Thoracic aorta (tissue), 2 donors: Measurements from ENCODE around the gene ATG3. TPM values are rescaled to one million over a fixed set of nuclear protein-coding genes. Genes with fewer than 3 reads are reported as not detected.

Experiments used
- ATAC-seq: fragments of 150-250 bp; one replicate; pipeline ENCODE4 v1.8.0; 2017; ENCODE audit warnings: low read depth; ENCODE audit not compliant: insufficient number of reproducible peaks, low FRiP score
- DNase-seq: peaks from one replicate; pipeline ENCODE4 v3.0.0-alpha.2; 2020; ENCODE audit warnings: low spot score
- H3K27ac ChIP-seq, 2 donors: fragments of 200-600 bp; sonication (generic); 1 replicate in 1 of 2; 2 replicates in 1 of 2; pipeline ENCODE4 v1.5.1; 2016; ENCODE audit warnings: mild to moderate bottlenecking in 2 of 2, moderate library complexity in 2 of 2
- H3K27me3 ChIP-seq: fragments of 200-600 bp; sonication (generic); replicated peaks from 2 replicates; pipeline ENCODE4 v1.6.0; 2016; ENCODE audit warnings: mild to moderate bottlenecking; ENCODE audit not compliant: insufficient read depth
- H3K36me3 ChIP-seq: fragments of 200-600 bp; sonication (generic); one replicate; pipeline ENCODE4 v1.5.1; 2016
- H3K4me1 ChIP-seq, 2 donors: fragments of 200-600 bp; sonication (generic); 1 replicate in 1 of 2; 2 replicates in 1 of 2; pipeline versions ENCODE4 v1.5.1 to v1.6.0; 2016; ENCODE audit warnings: low read depth in 2 of 2, mild to moderate bottlenecking in 1 of 2; ENCODE audit not compliant: control insufficient read depth in 1 of 2
- H3K4me3 ChIP-seq: fragments of 200-600 bp; sonication (generic); 2 replicates; pipeline ENCODE4 v1.5.1; 2016; ENCODE audit warnings: mild to moderate bottlenecking
- H3K9me3 ChIP-seq: fragments of 200-600 bp; sonication (generic); 2 replicates; pipeline ENCODE4 v1.5.1; 2016
- CTCF ChIP-seq: fragments of 200-600 bp; sonication (generic); IDR thresholded peaks from one replicate; pipeline ENCODE4 v1.5.1; 2019; ENCODE audit warnings: antibody characterized with exemption
- total RNA-seq, 2 donors: library from RNA; depleted of rRNA; stranded (reverse); fragments of >200 nt; gene quantifications; one replicate each; pipeline versions ENCODE4 v1.1.0 to v1.2.3, GENCODE V29; 2016

Gene ATG3
- total RNA-seq, 2 donors from 2014 or later: 37.5 to 52.6 TPM

- peaks cover 12 to 21% of the 10 kb centered on the region in 2 donors for H3K4me1 ChIP-seq
- no peak for TF ChIP-seq CTCF
- no peaks in the 10 kb centered on the region for H3K9me3 ChIP-seq
- DNase-seq (no peak), ATAC-seq (no peak)
- H3K4me3 ChIP-seq: no peak overlapping the region
- H3K27ac ChIP-seq: peak overlapping the region in 1 of 2 donors; percentile 64
- no peaks in the 10 kb centered on the region for H3K36me3 ChIP-seq
- no peaks in the 10 kb centered on the region for H3K27me3 ChIP-seq
Measured at GRCh38 chr3:112512320-112512719, 49.4 kb downstream of the ATG3 start.

GRCh38 chr3:112508860-112509259 lies 52.9 kb downstream of the ATG3 start:
- peaks cover 12 to 21% of the 10 kb centered on the region in 2 donors for H3K4me1 ChIP-seq
- no peak overlapping the region for H3K4me3 ChIP-seq
- DNase-seq (no peak), ATAC-seq (no peak)
- H3K27me3 ChIP-seq: no peaks in the 10 kb centered on the region
- TF ChIP-seq CTCF: no peak
- H3K36me3 ChIP-seq: no peaks in the 10 kb centered on the region
- H3K27ac ChIP-seq: peak overlapping the region; percentile 66 to 70
- no peaks in the 10 kb centered on the region for H3K9me3 ChIP-seq

GRCh38 chr3:112508261-112508660 lies 53.5 kb downstream of the ATG3 start:
- Histone ChIP-seq H3K9me3 (no peaks in the 10 kb centered on the region), H3K27me3 (no peaks in the 10 kb centered on the region), H3K27ac (peak overlapping the region; percentile 66 to 70), H3K36me3 (no peaks in the 10 kb centered on the region), H3K4me3 (no peak overlapping the region), H3K4me1 (peaks cover 12 to 21% of the 10 kb centered on the region in 2 donors)
- no peak for DNase-seq
- ATAC-seq: no peak
- no peak for TF ChIP-seq CTCF

- no peaks in the 10 kb centered on the region for H3K36me3 ChIP-seq
- H3K9me3 ChIP-seq: no peaks in the 10 kb centered on the region
- no peak for TF ChIP-seq CTCF
- H3K4me3 ChIP-seq: no peak overlapping the region
- H3K27ac ChIP-seq: no peak overlapping the region
- DNase-seq (no peak), ATAC-seq (no peak)
- H3K4me1 ChIP-seq: peaks cover 12 to 21% of the 10 kb centered on the region in 2 donors
- H3K27me3 ChIP-seq: no peaks in the 10 kb centered on the region
Measured at GRCh38 chr3:112505907-112506306, 55.9 kb downstream of the ATG3 start.

- TF ChIP-seq CTCF: no peak
- Histone ChIP-seq H3K9me3 (no peaks in the 10 kb centered on the region), H3K36me3 (no peaks in the 10 kb centered on the region), H3K27ac (no peak overlapping the region), H3K4me1 (peaks cover 4 to 11% of the 10 kb centered on the region in 2 donors), H3K27me3 (no peaks in the 10 kb centered on the region), H3K4me3 (no peak overlapping the region)
- DNase-seq (no peak), ATAC-seq (no peak)
Measured at GRCh38 chr3:112504123-112504522, 57.6 kb downstream of the ATG3 start.
